ENCODE results near the gene CDK5R2. TPM values are rescaled to one million over a fixed set of nuclear protein-coding genes. Genes with fewer than 3 reads are reported as not detected.

CDK5R2 gene
- polyA plus RNA-seq, 1 donor (not counting 4 experiments of a cell fraction or from before 2014, with no cell fraction given), result not detected

DNA sequence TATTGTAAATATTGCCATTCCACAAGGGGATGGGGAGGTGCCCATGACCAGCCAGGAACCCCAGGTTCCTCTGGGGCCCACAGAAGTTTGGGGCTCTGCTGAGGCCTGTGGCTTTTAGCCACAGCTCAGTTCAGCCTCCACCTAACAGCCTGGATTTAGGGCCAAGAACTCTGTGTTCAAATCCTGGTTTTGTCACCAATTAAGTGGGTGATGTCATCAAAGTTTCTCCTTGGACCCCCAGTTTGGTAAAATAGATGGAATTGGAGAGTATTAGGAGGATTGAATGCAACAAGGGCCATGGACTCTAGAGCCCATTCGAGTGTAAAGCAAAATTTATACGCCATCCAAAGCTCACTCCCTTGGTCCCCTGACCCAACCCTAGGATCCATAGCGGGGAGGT is 28.7 kb downstream of the CDK5R2 start:
- dilution Hi-C loops (cut with MboI; ENCODE audit: extremely low pct_ligation_motif_present, low sequenced_read_pairs), result no loop called here

DNA sequence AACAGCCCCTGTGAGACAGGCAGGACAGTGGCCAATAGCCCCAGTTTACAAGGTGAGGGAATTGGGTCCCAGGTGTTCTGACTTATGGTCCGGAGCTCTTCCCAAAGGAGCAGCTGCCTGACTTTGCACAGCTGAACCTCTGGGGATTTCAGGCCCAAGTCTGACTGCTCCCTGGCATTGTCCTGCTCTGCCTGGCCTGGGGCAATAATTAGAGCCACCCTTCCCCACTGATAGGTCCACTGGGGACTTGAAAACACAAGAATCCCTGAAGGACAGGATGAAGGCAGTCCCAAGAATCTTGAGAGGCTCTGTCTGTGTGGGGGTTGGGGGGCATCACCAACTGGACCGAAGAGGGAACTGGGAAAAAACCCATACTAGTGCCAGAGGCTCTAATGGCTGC is 29.2 kb downstream of the CDK5R2 start:
- no peak overlapping the region for H3K4me3 ChIP-seq (ENCODE audit: control insufficient read depth in 2 of 3, extremely low read depth in 1 of 3, insufficient read depth in 2 of 3, low read depth in 1 of 3, low read length in 3 of 3)
- no peak for TF ChIP-seq EZH2 (IDR thresholded peaks at IDR 0.05; ENCODE audit: low read length)
- TF ChIP-seq, protein P1, sequence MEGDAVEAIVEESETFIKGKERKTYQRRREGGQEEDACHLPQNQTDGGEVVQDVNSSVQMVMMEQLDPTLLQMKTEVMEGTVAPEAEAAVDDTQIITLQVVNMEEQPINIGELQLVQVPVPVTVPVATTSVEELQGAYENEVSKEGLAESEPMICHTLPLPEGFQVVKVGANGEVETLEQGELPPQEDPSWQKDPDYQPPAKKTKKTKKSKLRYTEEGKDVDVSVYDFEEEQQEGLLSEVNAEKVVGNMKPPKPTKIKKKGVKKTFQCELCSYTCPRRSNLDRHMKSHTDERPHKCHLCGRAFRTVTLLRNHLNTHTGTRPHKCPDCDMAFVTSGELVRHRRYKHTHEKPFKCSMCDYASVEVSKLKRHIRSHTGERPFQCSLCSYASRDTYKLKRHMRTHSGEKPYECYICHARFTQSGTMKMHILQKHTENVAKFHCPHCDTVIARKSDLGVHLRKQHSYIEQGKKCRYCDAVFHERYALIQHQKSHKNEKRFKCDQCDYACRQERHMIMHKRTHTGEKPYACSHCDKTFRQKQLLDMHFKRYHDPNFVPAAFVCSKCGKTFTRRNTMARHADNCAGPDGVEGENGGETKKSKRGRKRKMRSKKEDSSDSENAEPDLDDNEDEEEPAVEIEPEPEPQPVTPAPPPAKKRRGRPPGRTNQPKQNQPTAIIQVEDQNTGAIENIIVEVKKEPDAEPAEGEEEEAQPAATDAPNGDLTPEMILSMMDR (optimal IDR thresholded peaks at IDR 0.05 in 1 of 3, IDR thresholded peaks at IDR 0.05 in 1 of 3, conservative IDR thresholded peaks at IDR 0.05 in 1 of 3; ENCODE audit: extremely low read depth in 1 of 3, insufficient read depth in 2 of 3, low read length in 3 of 3), result no peak
- H3K27me3 ChIP-seq (ENCODE audit: control insufficient read depth, extremely low read depth, insufficient read depth, low read length), result peaks cover 99% of the 10 kb centered on the region
- H2AFZ ChIP-seq (ENCODE audit: control insufficient read depth, low read length), result no peak overlapping the region
- no peak overlapping the region for H3K9ac ChIP-seq (ENCODE audit: control insufficient read depth, extremely low read depth, insufficient read depth, low read length)
- FAIRE-seq (no peak), DNase-seq (ENCODE audit: low read depth, low spot score) (no peak)
- dilution Hi-C loops (cut with MboI; ENCODE audit: extremely low pct_ligation_motif_present, low sequenced_read_pairs), result no loop called here
- H3K9me3 ChIP-seq (ENCODE audit: control insufficient read depth, low read depth, low read length), result no peaks in the 10 kb centered on the region
- H4K20me1 ChIP-seq (ENCODE audit: control insufficient read depth, extremely low read depth, insufficient read depth, low read length), result no peaks in the 10 kb centered on the region
- H3K36me3 ChIP-seq (ENCODE audit: control insufficient read depth in 2 of 2, extremely low read depth in 1 of 2, insufficient read depth in 2 of 2, low read length in 2 of 2), result no peaks in the 10 kb centered on the region
- H3K4me2 ChIP-seq (ENCODE audit: control insufficient read depth, extremely low read depth, insufficient read depth, low read depth, low read length), result no peak overlapping the region
- H3K9me1 ChIP-seq (ENCODE audit: control insufficient read depth, extremely low read depth, insufficient read depth, low read length), result no peaks in the 10 kb centered on the region
- peaks cover 2% of the 10 kb centered on the region for H3K4me1 ChIP-seq (ENCODE audit: control insufficient read depth, extremely low read depth, insufficient read depth, low read length)
- no peak overlapping the region for H3K27ac ChIP-seq (ENCODE audit: control insufficient read depth, insufficient read depth, low read length)
- no peaks in the 10 kb centered on the region for H3K79me2 ChIP-seq (ENCODE audit: control insufficient read depth, insufficient read depth, low read length)

More for the DNA sequence above, 28.7 kb downstream of the CDK5R2 start:
- H3K36me3 ChIP-seq (ENCODE audit: control insufficient read depth in 2 of 2, extremely low read depth in 1 of 2, insufficient read depth in 2 of 2, low read length in 2 of 2), result no peaks in the 10 kb centered on the region
- H3K9me3 ChIP-seq (ENCODE audit: control insufficient read depth, low read depth, low read length), result no peaks in the 10 kb centered on the region
- no peaks in the 10 kb centered on the region for H3K4me1 ChIP-seq (ENCODE audit: control insufficient read depth, extremely low read depth, insufficient read depth, low read length)
- H3K27me3 ChIP-seq (ENCODE audit: control insufficient read depth, extremely low read depth, insufficient read depth, low read length), result peaks cover 99% of the 10 kb centered on the region
- FAIRE-seq (no peak), DNase-seq (ENCODE audit: low read depth, low spot score) (no peak)
- no peak overlapping the region for H3K4me2 ChIP-seq (ENCODE audit: control insufficient read depth, extremely low read depth, insufficient read depth, low read depth, low read length)
- H4K20me1 ChIP-seq (ENCODE audit: control insufficient read depth, extremely low read depth, insufficient read depth, low read length), result no peaks in the 10 kb centered on the region
- H3K4me3 ChIP-seq (ENCODE audit: control insufficient read depth in 2 of 3, extremely low read depth in 1 of 3, insufficient read depth in 2 of 3, low read depth in 1 of 3, low read length in 3 of 3), result no peak overlapping the region
- no peaks in the 10 kb centered on the region for H3K79me2 ChIP-seq (ENCODE audit: control insufficient read depth, insufficient read depth, low read length)
- no peak overlapping the region for H3K27ac ChIP-seq (ENCODE audit: control insufficient read depth, insufficient read depth, low read length)
- no peak overlapping the region for H3K9ac ChIP-seq (ENCODE audit: control insufficient read depth, extremely low read depth, insufficient read depth, low read length)
- no peaks in the 10 kb centered on the region for H3K9me1 ChIP-seq (ENCODE audit: control insufficient read depth, extremely low read depth, insufficient read depth, low read length)
- TF ChIP-seq EZH2 (IDR thresholded peaks at IDR 0.05; ENCODE audit: low read length), result no peak
- TF ChIP-seq, protein P1 (optimal IDR thresholded peaks at IDR 0.05 in 1 of 3, IDR thresholded peaks at IDR 0.05 in 1 of 3, conservative IDR thresholded peaks at IDR 0.05 in 1 of 3; ENCODE audit: extremely low read depth in 1 of 3, insufficient read depth in 2 of 3, low read length in 3 of 3), result no peak
- H2AFZ ChIP-seq (ENCODE audit: control insufficient read depth, low read length), result no peak overlapping the region
